ENCODE results near the gene CDIP1.

Gene CDIP1

GRCh38 chr16:4552541-4552940 is 14.0 kb upstream of the CDIP1 start:
- no peak for TF ChIP-seq SIN3A (IDR thresholded peaks at IDR 0.05; ENCODE audit: borderline replicate concordance, insufficient read depth, low read length)
- no peak for TF ChIP-seq TAF1 (IDR thresholded peaks at IDR 0.05; ENCODE audit: borderline replicate concordance, insufficient read depth, low read length)
- no peak for TF ChIP-seq REST (IDR thresholded peaks at IDR 0.05; ENCODE audit: insufficient read depth in 1 of 2, low read depth in 2 of 2, low read length in 2 of 2)
- no peak for TF ChIP-seq FOXP2 (optimal IDR thresholded peaks at IDR 0.05; ENCODE audit: borderline replicate concordance, extremely low read depth, extremely low read length, insufficient read depth)
- no peak for TF ChIP-seq POLR2AphosphoS5 (IDR thresholded peaks at IDR 0.05; ENCODE audit: low read depth, low read length)

- no peak for TF ChIP-seq SIN3A (IDR thresholded peaks at IDR 0.05; ENCODE audit: borderline replicate concordance, insufficient read depth, low read length)
- no peak for TF ChIP-seq REST (IDR thresholded peaks at IDR 0.05; ENCODE audit: insufficient read depth in 1 of 2, low read depth in 2 of 2, low read length in 2 of 2)
- TF ChIP-seq TAF1 (IDR thresholded peaks at IDR 0.05; ENCODE audit: borderline replicate concordance, insufficient read depth, low read length) = no peak
- TF ChIP-seq FOXP2 (optimal IDR thresholded peaks at IDR 0.05; ENCODE audit: borderline replicate concordance, extremely low read depth, extremely low read length, insufficient read depth) = no peak
- TF ChIP-seq POLR2AphosphoS5 (IDR thresholded peaks at IDR 0.05; ENCODE audit: low read depth, low read length) = no peak
Observed at GRCh38 chr16:4550591-4550990, 12.0 kb upstream of the CDIP1 start.

GRCh38 chr16:4548124-4548523 is 9.6 kb upstream of the CDIP1 start:
- TF ChIP-seq TAF1 (IDR thresholded peaks at IDR 0.05; ENCODE audit: borderline replicate concordance, insufficient read depth, low read length) (no peak), SIN3A (IDR thresholded peaks at IDR 0.05; ENCODE audit: borderline replicate concordance, insufficient read depth, low read length) (no peak), FOXP2 (optimal IDR thresholded peaks at IDR 0.05; ENCODE audit: borderline replicate concordance, extremely low read depth, extremely low read length, insufficient read depth) (no peak), POLR2AphosphoS5 (IDR thresholded peaks at IDR 0.05; ENCODE audit: low read depth, low read length) (no peak), REST (IDR thresholded peaks at IDR 0.05; ENCODE audit: insufficient read depth in 1 of 2, low read depth in 2 of 2, low read length in 2 of 2) (no peak)

- no peak for TF ChIP-seq SIN3A (IDR thresholded peaks at IDR 0.05; ENCODE audit: borderline replicate concordance, insufficient read depth, low read length)
- no peak for TF ChIP-seq POLR2AphosphoS5 (IDR thresholded peaks at IDR 0.05; ENCODE audit: low read depth, low read length)
- TF ChIP-seq TAF1 (IDR thresholded peaks at IDR 0.05; ENCODE audit: borderline replicate concordance, insufficient read depth, low read length) = no peak
- TF ChIP-seq FOXP2 (optimal IDR thresholded peaks at IDR 0.05; ENCODE audit: borderline replicate concordance, extremely low read depth, extremely low read length, insufficient read depth) = no peak
- TF ChIP-seq REST (IDR thresholded peaks at IDR 0.05; ENCODE audit: insufficient read depth in 1 of 2, low read depth in 2 of 2, low read length in 2 of 2) = no peak
Observed at GRCh38 chr16:4544473-4544872, 5.9 kb upstream of the CDIP1 start.
